C4-2B (cell line): ENCODE data around the gene DIAPH2.

Source experiments
- H3K27ac ChIP-seq: fragments of 450-650 bp; 2 replicates; pipeline ENCODE4 v1.5.1; 2017
- CTCF ChIP-seq: fragments of 450-650 bp; conservative IDR thresholded peaks from 2 replicates; pipeline ENCODE4 v1.5.1; 2017; ENCODE audit warnings: mild to moderate bottlenecking
- ZFX ChIP-seq: fragments of 450-650 bp; IDR thresholded peaks from 2 replicates; pipeline ENCODE4 v1.6.1; 2017

Gene DIAPH2

GRCh38 chrX:97310373-97310772 lies 625.7 kb downstream of the DIAPH2 start:
- H3K27ac ChIP-seq, result no peak overlapping the region

GRCh38 chrX:97311066-97311778 lies 626.6 kb downstream of the DIAPH2 start:
- TF ChIP-seq ZFX (no peak), CTCF (no peak)
- no peak overlapping the region for H3K27ac ChIP-seq

More at GRCh38 chrX:97310373-97310772, 625.7 kb downstream of the DIAPH2 start:
- TF ChIP-seq CTCF, result no peak
- no peak for TF ChIP-seq ZFX

GRCh38 chrX:97314345-97314744 lies 629.7 kb downstream of the DIAPH2 start:
- TF ChIP-seq ZFX (no peak), CTCF (no peak)
- H3K27ac ChIP-seq, result no peak overlapping the region

- TF ChIP-seq ZFX (no peak), CTCF (peak; percentile 29)
- no peak overlapping the region for H3K27ac ChIP-seq
Observed at GRCh38 chrX:97315939-97316338, 631.3 kb downstream of the DIAPH2 start.

GRCh38 chrX:97320305-97320704 lies 635.7 kb downstream of the DIAPH2 start:
- TF ChIP-seq CTCF (no peak), ZFX (no peak)
- H3K27ac ChIP-seq, result no peak overlapping the region

- no peak overlapping the region for H3K27ac ChIP-seq
- no peak for TF ChIP-seq ZFX
- no peak for TF ChIP-seq CTCF
Observed at GRCh38 chrX:97322401-97322800, 637.8 kb downstream of the DIAPH2 start.

- TF ChIP-seq ZFX (no peak), CTCF (no peak)
- H3K27ac ChIP-seq, result no peak overlapping the region
Observed at GRCh38 chrX:97326456-97326855, 641.8 kb downstream of the DIAPH2 start.
